Parathyroid adenoma (tissue), 2 donors: ENCODE results near the gene RGS12.

Source experiments
- H2AFZ ChIP-seq: fragments of 300-600 bp; sonication (generic); one replicate; pipeline ENCODE4 v1.7.0; 2017; ENCODE audit warnings: antibody characterized with exemption, mild to moderate bottlenecking
- H3K27ac ChIP-seq: fragments of 300-600 bp; sonication (generic); one replicate; pipeline ENCODE4 v1.7.0; 2017
- H3K27me3 ChIP-seq: fragments of 300-600 bp; sonication (generic); one replicate; pipeline ENCODE4 v1.7.0; 2017; ENCODE audit warnings: low read length; ENCODE audit not compliant: control insufficient read depth, insufficient read depth
- H3K36me3 ChIP-seq: fragments of 300-600 bp; sonication (generic); one replicate; pipeline ENCODE4 v1.7.0; 2017; ENCODE audit warnings: low read length; ENCODE audit not compliant: control insufficient read depth, insufficient read depth
- H3K4me1 ChIP-seq: fragments of 300-600 bp; sonication (generic); one replicate; pipeline ENCODE4 v1.7.0; 2017; ENCODE audit warnings: control low read depth
- H3K4me2 ChIP-seq: fragments of 300-600 bp; sonication (generic); one replicate; pipeline ENCODE4 v1.7.0; 2017; ENCODE audit warnings: low read length
- H3K4me3 ChIP-seq: fragments of 300-600 bp; sonication (generic); one replicate; pipeline ENCODE4 v1.7.0; 2017; ENCODE audit warnings: low read depth, low read length
- H3K79me2 ChIP-seq: fragments of 300-600 bp; sonication (generic); one replicate; pipeline ENCODE4 v1.7.0; 2017; ENCODE audit warnings: control low read depth
- H3K9ac ChIP-seq: fragments of 300-600 bp; sonication (generic); one replicate; pipeline ENCODE4 v1.7.0; 2017; ENCODE audit warnings: mild to moderate bottlenecking
- H3K9me3 ChIP-seq: fragments of 300-600 bp; sonication (generic); one replicate; pipeline ENCODE4 v1.7.0; 2017; ENCODE audit warnings: low read length; ENCODE audit not compliant: control insufficient read depth
- TF ChIP-seq, protein P1 (sequence below): fragments of 300-600 bp; sonication (generic); IDR thresholded peaks from one replicate; pipeline ENCODE4 v1.7.0; 2017; ENCODE audit warnings: antibody characterized with exemption, mild to moderate bottlenecking
- donor health status: primary hyperparathyroidism.

The RGS12 gene

DNA sequence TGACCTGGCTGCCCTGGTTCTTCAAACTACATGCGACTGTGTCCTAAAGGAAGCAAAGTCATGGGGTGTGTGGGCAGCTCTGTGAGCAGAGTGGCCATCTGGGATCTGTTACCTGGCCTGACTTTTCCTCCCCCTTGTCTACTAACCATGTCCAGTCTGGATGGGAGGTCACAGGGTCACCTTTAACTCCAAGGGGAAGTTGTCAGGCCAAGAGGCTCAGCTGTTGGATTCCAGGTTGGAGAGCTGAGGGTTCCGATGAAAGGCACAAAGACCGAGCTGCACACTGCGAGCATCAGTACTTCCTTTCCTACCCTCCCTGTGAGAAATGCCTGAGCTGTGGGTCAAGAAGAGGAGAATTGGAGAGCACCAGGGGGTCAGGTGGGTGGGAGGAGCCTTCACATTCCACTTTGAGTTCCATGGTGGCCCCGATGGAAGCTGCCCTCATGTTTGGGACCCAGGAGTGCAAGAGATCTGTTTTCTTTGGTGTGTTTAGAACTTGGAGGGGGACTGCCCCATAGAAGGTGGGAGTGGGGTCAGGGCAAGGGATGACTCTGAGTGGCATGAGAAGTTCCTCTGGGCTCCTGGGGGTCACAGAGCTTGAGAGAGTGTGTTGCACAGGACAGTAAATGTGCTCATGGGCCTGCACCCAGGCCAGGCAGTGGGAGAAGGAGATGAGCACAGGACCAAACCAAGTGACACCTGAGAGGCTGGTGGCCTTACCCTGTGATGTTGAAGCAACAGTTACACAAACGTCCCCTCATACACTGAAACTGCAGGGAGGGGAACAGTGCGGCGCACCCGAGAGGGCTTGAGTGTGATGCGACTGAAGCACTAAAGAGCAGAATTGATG, 36.2 kb downstream of the RGS12 start:
- H3K9me3 ChIP-seq = no peaks in the 10 kb centered on the region
- no peak overlapping the region for H3K9ac ChIP-seq
- no peaks in the 10 kb centered on the region for H3K36me3 ChIP-seq
- no peak overlapping the region for H2AFZ ChIP-seq
- no peaks in the 10 kb centered on the region for H3K79me2 ChIP-seq
- no peak overlapping the region for H3K4me3 ChIP-seq
- no peak overlapping the region for H3K4me2 ChIP-seq
- H3K27me3 ChIP-seq = no peaks in the 10 kb centered on the region
- no peak overlapping the region for H3K27ac ChIP-seq
- no peaks in the 10 kb centered on the region for H3K4me1 ChIP-seq
- TF ChIP-seq, protein P1, sequence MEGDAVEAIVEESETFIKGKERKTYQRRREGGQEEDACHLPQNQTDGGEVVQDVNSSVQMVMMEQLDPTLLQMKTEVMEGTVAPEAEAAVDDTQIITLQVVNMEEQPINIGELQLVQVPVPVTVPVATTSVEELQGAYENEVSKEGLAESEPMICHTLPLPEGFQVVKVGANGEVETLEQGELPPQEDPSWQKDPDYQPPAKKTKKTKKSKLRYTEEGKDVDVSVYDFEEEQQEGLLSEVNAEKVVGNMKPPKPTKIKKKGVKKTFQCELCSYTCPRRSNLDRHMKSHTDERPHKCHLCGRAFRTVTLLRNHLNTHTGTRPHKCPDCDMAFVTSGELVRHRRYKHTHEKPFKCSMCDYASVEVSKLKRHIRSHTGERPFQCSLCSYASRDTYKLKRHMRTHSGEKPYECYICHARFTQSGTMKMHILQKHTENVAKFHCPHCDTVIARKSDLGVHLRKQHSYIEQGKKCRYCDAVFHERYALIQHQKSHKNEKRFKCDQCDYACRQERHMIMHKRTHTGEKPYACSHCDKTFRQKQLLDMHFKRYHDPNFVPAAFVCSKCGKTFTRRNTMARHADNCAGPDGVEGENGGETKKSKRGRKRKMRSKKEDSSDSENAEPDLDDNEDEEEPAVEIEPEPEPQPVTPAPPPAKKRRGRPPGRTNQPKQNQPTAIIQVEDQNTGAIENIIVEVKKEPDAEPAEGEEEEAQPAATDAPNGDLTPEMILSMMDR = no peak

DNA sequence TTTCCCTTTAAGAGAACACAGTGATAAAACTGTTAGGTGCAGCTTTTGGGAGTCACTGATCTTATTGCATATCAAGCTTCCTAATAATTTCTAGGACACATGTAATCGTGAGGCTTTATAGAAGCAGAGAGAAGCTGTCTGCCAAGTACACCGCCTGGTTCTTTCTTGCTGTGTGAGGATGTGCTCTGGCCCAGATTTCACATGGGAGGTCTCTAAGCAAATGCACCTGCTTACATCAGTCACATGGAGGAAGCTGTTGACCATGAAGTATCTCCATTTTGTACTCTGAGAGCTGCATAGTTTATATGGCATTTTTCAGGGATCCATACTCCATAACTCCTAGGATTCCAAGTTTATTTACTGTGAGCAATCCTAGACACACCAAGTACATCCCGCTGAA, 37.1 kb downstream of the RGS12 start:
- Histone ChIP-seq H3K4me3 (no peak overlapping the region), H2AFZ (no peak overlapping the region), H3K9ac (no peak overlapping the region), H3K27me3 (no peaks in the 10 kb centered on the region), H3K27ac (no peak overlapping the region), H3K4me2 (no peak overlapping the region), H3K79me2 (no peaks in the 10 kb centered on the region), H3K36me3 (no peaks in the 10 kb centered on the region), H3K4me1 (no peaks in the 10 kb centered on the region), H3K9me3 (no peaks in the 10 kb centered on the region)
- TF ChIP-seq, protein P1 = no peak

DNA sequence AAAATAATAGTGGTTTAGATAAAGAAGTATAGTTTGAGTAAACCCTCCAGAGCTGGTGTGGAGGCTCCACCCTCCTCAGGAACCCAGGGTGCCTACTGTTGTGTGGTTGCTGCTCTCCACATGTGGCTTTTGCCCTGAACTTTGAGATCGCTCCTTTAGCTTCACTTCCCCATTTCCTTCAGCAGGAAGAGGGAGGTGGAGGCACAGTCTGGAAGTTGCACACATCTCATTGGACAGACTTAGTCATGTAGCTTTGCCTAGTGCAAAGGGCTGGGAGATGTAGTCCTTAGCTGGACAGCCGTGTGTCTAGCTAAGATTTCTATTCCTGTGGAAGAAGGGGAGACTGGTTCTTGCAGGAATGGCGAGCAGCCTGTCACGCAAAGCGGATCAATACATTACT, 37.9 kb downstream of the RGS12 start:
- Histone ChIP-seq H3K4me1 (no peaks in the 10 kb centered on the region), H2AFZ (no peak overlapping the region), H3K9ac (no peak overlapping the region), H3K27me3 (no peaks in the 10 kb centered on the region), H3K79me2 (no peaks in the 10 kb centered on the region), H3K4me2 (no peak overlapping the region), H3K27ac (peak overlapping the region; percentile 29), H3K36me3 (no peaks in the 10 kb centered on the region), H3K9me3 (no peaks in the 10 kb centered on the region), H3K4me3 (no peak overlapping the region)
- TF ChIP-seq, protein P1 = no peak

DNA sequence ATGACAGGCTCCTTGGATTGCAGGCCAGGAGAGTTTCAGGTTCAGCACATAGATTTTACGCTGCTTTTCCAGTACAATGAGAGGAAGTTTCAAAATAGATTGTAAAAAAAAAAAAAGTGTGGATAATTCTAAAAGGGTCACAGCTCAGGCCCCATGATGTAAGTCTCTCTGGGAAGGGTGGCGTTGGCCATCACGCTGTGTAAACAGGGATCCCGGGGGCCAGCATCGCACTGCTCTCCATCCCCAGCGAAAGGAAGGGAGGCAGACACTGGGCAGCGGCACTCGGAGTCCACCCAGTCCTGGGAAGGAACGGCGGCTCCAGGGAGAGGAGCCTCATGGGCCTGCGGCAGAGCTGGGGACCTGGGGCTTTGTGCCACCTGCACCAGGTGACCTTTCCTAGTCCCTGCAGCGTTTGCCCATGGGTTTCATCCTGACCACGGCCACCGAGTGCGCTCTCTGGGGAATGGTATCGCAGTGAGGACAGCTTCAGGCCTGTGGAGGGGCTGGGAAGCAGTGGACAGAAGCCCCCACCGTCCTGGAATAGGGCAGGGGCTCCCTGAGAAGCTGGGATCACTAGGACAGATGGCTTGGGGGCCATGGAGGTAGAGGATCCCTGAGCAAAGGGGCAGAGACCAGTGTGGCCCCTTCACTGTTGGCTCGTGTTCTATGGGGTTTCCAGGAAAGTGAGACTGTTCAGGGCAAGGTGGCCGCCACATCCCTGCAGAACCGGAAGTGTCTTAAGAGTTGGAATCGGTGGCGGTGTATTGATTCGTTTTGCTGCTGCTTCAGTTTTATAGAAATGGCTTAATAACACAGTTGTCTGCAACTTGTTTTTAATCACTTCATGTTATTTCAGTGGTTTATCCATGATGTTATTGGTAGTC, 38.9 kb downstream of the RGS12 start:
- no peaks in the 10 kb centered on the region for H3K27me3 ChIP-seq
- H3K4me3 ChIP-seq = no peak overlapping the region
- no peak overlapping the region for H3K4me2 ChIP-seq
- no peaks in the 10 kb centered on the region for H3K9me3 ChIP-seq
- H2AFZ ChIP-seq = no peak overlapping the region
- H3K4me1 ChIP-seq = no peaks in the 10 kb centered on the region
- H3K36me3 ChIP-seq = no peaks in the 10 kb centered on the region
- peak overlapping the region; percentile 63 for H3K27ac ChIP-seq
- TF ChIP-seq, protein P1 = no peak
- no peaks in the 10 kb centered on the region for H3K79me2 ChIP-seq
- no peak overlapping the region for H3K9ac ChIP-seq
